NCI-H510A treated with DMSO at 0.1 percent for 48 hours (cell line): Measurements from ENCODE around the gene RRAS2.
"Not testable (repeated sequence)": the region's sequence is repeated elsewhere in the genome, so short reads cannot be mapped to it uniquely, and the experiment has no call there.

Experiments
- DNase-seq: peaks from one replicate; lab custom pipeline; 2025; lab: John Stamatoyannopoulos, UW

Gene RRAS2

DNA sequence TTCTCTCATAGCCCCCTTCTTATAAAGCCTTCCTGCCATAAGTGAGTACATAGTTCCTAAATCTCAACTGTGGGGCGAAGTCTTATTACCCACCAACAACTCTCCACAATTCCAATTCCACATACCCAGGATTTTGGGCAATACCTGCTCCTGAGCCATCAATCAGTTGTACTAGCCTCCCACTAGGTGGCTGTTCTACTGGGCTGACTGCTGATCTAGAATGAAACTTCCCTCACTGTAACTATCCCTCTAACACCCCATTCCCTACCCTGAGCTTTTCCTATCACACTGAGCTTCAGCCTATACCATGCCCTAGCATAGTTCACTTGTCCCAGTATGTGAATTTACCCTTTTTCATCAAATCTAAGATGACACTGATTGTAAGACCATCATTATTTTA, 52.5 kb downstream of the RRAS2 start:
- no peak for DNase-seq

DNA sequence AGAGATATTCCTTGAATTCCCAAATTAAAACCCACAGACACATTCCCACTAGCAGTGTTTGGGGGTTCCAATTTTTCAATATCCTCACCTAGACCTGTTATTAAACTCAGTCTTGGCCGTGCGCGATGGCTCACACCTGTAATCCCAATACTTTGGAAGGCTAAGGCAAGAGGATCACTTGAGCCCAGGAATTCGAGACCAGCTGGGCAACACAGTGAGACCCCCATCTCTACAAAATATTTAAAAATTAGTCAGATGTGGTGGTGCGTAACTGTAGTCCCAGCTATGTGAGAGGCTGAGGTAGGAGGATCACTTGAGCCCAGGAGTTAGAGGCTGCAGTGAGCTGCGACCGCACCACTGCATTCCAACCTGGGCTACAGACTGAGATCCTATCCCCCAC, 53.3 kb downstream of the RRAS2 start:
- no peak for DNase-seq

DNA sequence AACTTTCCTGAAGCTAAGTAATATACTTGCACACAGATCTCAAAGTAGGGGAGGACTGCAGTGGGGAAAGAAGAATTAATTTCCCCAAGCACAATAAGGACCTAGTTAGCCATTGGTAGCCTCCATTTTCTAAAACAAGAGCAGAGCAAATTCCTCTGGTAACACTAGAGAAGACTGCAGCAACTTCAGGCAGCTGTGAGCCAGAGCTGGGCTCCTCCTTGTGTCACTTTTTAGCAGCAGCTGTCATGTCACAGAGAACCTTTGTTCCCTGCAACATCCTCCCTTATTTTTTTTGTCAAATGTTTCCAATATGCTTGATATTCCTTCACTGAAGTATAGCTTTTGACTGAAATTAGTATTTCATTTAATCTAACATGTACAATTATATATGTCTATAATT, 54.4 kb downstream of the RRAS2 start:
- DNase-seq, result no peak

DNA sequence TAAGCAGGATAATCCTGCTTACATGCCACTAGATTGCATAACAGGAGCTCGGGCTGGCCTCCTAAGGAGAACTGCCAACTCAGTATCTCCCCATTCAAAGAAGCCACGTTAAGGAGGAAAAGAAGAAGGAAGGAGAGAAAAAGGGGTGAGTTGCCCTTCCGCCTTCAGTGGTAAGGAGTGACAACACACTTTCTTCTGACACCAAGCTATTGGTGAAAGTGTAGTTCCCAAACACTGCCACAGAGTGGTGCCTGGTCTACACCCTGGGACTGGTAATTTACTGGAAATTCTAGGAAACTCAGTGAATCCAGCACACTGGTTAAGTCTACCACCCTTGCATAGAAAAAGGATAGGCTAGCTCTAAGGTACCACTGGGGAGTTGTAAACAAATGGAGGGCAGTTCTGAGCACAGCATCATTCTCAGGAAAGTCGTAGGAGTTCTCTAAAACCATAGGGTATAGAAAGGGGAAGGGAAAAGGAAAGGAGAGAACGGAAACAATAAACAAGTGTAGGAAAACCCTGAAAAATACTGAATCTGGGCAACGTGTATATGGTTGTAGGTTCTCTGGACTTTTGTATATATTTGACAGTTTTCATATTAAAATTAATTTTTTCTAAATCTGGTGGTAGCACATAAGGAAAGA, 58.2 kb downstream of the RRAS2 start:
- DNase-seq, result peak; percentile 10

DNA sequence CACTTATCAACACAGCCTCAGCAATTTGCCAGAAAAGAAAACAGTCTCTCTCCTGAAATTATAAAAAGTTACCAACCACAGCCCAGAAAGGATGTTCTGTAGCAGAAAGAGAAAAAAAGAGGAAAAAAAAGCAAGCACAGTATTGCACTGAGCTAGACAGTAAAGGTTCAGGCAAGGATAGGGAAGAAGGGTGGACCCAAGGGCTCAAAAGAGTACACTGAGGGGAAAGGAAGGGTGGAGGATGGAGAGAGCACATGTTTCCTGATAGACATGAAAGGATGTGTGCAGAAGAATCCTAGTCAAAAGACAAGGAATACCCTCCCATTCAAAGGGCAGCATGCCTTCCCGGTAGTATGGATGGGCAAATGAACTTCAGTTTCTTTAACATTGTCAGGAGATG, 59.1 kb downstream of the RRAS2 start:
- no peak for DNase-seq

DNA sequence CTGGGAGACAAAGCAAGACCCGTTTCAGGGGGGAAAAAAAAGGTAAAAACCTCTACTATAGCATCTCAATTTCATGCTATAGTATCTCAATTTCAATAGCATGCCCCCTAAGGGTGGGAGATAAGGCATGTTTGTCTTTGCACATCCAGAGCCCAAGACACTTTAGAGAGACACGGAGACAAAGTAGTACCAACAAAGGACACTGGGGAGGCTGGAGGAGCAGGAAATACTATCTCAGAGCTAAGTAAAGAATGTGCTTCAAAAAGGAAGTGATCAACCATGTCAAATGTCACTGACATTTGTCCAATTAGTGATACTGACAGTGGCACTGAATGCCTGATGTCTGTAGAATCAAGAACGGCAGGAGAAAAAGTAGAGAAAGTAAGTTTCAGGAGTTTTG, 68.6 kb downstream of the RRAS2 start:
- no peak for DNase-seq

DNA sequence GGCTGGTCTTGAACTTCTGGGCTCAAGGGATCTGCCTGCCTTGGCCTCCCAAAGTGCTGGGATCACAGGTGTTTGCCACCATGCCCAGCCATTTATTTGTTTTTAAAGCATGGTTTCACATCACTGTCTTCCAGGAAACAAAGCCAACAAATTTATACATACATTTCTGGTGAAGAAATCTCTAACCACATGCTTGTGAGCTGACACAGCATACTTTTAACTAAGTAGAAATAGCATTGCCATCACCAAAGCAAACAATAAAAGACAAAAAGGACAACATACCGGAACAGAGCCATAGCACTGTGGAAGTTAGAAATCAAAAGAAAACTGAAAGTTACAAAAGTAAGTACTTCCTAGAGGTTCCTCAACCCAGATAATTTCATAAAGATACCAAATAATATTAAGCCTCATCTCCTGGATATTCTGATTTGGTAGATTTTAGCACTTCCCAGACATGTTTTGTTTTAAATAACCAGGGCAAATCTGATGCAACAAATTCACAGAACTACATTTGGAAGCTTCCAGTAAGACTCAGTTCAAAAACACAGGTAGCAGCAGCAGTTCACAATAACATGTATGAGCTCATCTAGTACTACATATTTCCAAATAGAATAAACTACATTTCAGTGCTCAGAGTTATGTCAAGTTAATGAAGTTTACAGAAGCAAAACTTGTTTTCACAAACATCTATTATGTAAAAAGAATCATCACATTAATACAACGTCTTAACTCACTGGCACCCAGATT, 70.6 kb downstream of the RRAS2 start:
- no peak for DNase-seq

DNA sequence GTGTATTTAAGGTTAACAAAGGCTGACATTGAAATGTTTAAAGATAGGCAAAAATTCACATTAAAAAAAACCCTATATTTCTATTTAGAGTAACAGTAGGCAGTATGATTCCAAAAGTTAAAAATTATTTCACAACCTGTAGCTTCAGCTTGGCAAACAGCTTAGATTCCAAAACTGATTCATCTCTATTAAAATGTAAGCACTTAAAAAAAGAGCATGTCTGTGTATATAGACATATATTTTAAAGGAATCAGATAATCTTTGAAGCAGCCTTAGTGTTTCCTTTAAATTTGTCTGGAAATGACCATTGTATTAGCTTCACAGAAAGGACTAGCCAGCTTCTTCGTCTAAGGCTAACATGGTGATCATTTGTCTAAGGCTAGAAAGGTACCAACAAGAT, 80.1 kb downstream of the RRAS2 start:
- not testable (repeated sequence) for DNase-seq

DNA sequence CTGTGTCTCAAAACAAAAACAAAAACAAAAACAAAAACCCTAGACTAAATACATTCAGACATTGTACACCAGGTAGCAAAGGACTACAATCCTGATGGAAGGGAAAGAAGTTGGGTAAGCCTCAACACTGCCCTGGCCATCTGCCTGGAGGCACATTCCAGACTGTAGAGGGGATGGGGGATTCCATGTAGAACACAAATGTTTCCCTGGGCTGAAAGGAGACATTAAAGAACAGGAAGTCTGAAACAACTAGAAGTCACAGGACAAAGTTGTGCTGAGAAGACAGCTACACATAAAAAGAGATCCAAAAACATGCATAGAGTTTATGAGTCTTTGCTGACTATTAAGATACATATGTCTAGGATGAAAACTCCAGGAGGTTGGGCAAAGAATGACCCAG, 83.9 kb downstream of the RRAS2 start:
- no peak for DNase-seq

DNA sequence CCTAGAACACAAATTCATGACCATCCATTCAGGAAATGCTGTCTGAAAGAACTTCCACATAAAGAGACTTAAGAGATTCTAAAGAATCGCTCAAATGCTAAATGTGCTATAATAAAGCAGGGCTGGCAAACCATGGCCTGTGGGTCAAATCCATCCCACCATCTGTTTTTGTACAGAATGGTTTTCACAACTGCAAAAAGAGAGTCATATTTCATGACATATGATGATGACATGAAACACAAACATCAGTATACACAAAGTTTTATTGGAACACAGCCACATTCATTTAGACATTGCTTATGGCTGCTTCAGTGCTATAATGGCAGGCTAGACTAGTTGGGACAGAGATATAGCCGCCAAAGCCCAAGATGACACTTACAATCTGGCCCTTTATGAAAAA, 85.1 kb downstream of the RRAS2 start:
- DNase-seq, result no peak

DNA sequence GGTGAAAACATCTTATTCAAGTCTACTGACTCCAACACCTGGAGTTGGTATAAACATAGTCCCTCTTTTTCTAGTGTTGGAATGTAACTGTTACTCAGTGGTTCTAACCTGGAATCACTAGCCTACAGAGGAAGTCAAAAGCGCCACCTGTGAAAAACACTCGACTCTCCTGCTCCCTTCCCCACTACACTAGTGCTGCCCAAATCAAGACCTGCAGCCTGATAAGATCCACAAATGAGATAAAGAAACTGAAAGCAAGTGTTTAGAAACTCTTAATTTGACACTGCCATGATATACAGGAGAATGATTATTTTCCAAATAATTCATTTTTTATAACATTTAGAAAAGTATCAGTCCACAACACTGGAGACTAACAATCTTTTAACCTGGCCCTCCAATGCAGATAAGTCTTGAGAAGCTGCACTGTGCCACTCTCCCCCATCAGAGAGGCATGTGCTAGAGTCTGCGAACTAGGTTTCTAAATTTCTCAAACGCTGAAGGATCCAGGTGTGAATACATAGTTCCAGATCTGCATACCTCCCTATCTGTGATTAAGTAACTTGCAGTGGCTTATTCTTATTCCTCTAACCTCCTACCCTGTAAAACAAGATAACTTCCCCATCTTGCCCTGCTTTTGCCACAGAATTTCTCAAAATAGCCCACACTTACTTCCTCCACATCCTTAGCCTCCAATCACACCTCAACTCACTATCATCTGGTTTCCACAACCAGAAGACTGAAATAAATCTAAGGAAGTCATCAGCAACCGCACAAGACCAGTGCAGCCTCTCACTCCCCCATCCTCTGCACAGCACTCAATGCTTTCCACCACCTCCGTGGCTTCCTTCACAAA, 88.1 kb downstream of the RRAS2 start:
- DNase-seq, result no peak

DNA sequence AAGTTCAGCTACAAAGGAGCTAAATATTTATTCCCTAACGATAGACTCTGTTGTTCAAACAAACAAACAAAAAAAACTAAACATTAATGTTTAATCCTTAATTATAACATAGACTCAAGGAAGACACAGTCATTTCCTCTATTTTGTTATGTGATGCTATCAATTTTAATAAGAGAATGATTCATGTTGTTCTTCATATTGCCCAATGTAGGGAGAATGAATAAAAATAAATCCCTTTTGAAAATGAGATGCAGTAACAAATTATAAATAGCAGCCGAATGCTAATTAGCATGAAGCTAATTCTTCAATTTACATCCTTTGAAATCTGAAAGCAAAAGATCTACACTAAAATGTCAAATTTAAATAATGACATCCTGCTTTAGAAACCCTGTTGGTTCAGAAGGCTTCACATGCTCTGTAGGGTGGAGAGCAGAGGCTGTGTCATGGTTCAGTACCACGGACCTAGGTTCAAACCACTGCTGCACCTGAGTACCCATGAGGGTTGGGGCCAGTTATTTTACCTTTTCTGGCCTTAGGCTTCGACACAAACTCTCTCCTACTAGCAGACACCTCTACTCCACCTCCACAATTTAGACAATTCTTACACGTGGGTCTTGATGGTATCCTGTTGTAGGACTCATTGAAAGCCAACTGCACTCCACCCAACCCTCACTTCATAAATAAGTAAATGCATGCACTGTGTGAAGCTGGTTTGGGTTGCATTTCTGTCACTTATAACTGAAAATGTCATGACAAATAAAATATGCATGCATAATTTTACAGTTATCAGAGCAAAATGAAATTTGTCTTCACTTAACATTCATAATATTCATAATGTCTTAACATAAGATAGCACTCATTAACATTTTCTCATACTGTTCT, 89.0 kb downstream of the RRAS2 start:
- no peak for DNase-seq

DNA sequence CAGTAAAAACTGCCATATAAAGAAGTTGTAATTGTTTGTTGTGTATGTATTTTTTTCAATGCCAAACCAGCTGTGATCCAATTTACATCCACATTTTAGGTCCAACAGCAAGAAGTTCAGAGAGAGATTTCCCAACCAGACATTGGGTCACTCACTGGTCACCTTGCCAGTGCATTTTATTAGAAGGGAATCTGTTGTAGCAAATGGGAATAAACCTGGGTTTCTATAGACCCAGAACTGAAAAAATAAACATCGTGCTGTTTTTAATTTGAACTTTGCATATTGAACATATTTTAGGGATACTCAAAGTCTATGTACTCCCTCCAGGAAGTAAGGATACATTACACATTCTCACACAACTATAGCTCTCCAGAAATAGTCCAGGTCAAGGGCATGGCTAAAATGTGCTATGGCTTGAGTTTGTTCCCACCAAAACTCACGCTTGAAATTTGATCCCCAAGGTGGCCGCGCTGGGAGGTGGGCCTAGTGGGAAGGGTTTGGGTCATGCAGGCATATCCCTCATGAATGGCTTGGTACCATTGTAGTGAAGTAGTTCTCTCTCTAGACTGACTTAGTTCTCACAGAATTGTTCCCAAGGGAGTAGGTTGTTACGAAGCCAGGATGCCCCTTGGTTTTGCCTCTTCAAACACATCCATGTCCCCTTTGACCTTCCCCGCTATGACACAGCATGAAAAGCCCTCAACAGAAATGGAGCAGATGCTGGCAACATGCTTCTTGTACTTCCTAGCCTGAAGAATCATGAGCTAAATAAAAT, 90.9 kb downstream of the RRAS2 start:
- no peak for DNase-seq

DNA sequence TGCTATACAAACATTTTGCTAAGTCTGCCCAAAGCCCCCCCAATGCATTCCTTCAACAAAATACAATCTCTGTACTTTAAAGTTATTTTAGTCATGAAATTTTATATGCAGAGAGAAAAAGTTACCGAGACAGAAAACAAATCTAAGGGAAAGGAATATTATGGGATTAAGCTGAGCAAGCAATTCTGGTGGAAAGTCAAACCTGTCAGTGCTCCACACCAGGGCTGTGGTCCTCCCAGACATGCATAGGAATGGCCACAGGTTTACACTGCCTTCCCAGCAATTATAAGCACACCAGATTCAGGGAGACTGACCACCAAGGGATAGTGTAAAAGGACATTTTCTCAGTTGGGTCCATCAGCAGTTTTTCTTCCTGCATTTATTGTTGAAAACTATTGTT, 92.4 kb downstream of the RRAS2 start:
- DNase-seq, result no peak

DNA sequence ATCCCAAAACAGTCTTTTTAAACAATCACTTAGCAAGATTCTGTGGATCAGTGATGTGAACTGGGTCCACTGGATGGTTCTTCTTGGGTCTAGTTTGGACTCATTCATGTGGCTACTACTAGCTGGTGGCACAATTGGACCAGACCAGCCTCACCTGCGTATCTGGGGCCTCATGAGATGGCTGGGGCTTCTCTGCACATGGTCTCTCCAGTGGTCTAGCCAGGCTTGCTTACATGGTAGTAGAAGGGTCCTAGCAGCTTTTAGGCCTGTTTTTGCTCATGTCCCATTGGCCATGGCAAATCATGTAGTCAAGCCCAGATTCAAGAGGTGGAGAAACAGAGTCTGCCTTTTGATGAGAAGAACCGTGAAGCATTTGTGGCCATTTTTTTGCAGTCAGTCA, 94.0 kb downstream of the RRAS2 start:
- no peak for DNase-seq

DNA sequence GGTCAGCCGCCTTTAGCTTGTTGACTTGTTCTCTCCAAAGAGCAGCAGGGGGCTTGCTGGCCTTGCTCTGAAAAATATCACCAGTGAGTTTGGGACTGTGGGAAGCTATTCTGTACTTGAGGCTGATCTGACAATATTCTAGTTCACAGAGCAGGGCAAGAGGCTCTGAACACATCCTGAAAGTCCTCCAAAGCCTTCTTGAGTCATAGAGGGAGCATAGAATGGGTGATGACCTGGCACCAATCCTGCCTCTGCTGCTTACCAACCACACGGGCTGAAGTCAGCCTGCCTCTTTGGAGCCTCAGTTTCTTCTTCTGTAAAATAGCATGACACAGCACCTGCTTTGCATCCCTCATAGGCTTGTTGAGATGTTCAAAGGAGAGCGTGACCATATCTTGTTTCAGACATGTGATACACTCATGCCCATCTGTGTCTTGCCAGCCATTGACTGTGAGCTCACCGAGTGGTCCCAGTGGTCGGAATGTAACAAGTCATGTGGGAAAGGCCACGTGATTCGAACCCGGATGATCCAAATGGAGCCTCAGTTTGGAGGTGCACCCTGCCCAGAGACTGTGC, 96.6 kb downstream of the RRAS2 start:
- DNase-seq, result no peak

DNA sequence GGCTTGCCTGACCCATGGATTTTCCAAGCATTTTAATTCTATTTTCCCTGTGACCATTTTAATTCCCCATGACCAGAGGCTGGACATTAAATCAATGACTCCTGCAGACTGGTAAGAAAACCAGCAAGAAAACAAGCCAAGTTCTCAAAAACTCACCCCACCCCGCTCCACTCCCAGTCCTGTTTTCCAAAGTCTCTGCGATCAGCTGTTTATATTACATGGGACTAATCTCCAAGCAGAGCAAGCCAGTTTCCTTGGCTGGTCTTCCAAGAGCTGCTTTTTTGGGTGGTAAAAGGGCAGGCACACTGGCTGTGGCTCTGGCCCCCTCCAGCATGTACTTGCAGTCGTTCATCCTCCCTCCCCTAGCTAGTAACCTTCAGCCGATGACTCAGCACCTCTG, 97.9 kb downstream of the RRAS2 start:
- DNase-seq, result no peak

DNA sequence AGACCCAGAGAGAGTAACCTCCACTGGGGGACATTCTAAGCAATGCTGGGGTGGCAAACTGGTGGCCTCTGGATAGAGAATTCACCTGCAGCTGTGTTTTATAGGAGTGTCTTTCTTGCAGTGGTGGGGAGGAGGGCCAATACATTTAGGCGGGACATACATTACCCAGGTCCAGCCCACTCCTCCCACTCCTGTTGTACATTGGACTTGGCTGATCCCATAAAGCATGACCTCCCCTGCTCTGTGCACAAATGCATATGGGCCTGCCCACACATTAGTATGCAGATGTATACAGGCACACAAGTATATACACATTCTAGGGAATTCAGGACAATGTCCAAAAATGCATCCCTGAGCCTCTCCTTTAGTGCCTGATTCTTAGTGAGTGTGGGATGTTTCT, 99.1 kb downstream of the RRAS2 start:
- DNase-seq, result no peak

DNA sequence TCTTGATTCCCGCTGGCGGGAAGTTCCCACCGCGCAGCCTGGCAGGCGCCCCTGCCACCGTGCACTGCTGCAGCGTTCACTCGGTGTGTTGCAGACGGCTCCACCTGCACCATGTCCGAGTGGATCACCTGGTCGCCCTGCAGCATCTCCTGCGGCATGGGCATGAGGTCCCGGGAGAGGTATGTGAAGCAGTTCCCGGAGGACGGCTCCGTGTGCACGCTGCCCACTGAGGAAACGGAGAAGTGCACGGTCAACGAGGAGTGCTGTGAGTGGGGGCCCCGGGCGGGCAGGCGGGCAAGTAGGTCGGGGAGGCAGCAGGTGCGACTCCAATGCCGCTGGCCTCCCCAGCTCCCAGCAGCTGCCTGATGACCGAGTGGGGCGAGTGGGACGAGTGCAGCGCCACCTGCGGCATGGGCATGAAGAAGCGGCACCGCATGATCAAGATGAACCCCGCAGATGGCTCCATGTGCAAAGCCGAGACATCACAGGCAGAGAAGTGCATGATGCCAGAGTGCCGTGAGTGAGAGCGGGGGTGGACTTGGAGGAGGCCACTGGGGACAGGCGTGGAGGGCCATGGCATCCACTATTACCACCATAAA, 99.7 kb downstream of the RRAS2 start:
- no peak for DNase-seq

DNA sequence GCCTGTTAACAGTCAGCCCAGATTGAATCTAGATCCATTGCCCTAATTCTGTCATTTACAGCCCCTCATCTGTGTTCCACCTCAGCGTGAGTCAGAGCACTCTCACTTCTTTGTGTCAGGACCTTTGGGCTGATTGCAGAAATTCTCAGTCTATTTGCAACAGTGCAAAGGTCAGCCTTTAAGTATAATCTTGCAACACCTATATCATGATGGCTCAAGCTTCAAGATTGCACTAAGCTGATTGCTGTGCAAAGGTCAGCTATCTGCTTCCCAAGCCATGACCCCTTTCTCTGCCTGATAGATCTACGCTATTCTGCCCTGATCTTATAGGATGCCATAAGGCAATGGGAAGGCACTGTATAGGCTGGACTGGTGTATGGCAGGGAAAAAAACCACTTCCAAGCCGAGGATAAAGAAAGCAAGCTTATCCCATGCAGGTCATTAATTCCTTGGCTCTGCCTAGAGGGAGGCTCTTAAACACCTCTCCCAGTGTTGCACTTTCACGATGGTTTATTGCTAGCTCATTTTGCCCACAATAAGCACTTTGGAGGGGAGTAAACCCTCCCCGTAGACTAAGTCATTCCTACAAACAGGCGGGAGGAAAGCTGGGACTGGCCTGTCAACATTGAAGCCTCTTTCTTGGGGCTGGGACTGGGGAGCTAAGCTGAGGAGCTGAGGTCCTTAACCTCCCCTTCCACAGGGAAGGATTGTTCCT, 100.6 kb downstream of the RRAS2 start:
- no peak for DNase-seq
